GM12891 (cell line): ENCODE results near the gene DHDDS.

Experiments used
- PAX5 ChIP-seq: IDR thresholded peaks from 2 replicates; pipeline ENCODE4 v1.6.1; 2011; ENCODE audit warnings: low read length, moderate library complexity, mild to moderate bottlenecking; ENCODE audit not compliant: insufficient read depth, severe bottlenecking
- POLR2A ChIP-seq: IDR thresholded peaks from 2 replicates; pipeline ENCODE4 v1.6.1; 2011; ENCODE audit warnings: low read depth, low read length, control low read depth
- POLR2AphosphoS5 ChIP-seq: IDR thresholded peaks from 2 replicates; pipeline ENCODE4 v1.6.1; 2011; ENCODE audit warnings: low read depth, low read length, control low read depth
- POU2F2 ChIP-seq: IDR thresholded peaks from 2 replicates; pipeline ENCODE4 v1.6.1; 2011; ENCODE audit warnings: low read depth, mild to moderate bottlenecking, control low read depth, low read length, moderate library complexity
- SPI1 ChIP-seq: IDR thresholded peaks from 2 replicates; pipeline ENCODE4 v1.6.1; 2011; ENCODE audit warnings: low read depth, low read length, control low read depth
- TAF1 ChIP-seq: IDR thresholded peaks from 2 replicates; pipeline ENCODE4 v1.6.1; 2011; ENCODE audit warnings: low read depth, low read length, control low read depth

- TF ChIP-seq POLR2AphosphoS5: no peak
- no peak for TF ChIP-seq POLR2A
- TF ChIP-seq TAF1: no peak
- TF ChIP-seq PAX5: no peak
- no peak for TF ChIP-seq SPI1
- no peak for TF ChIP-seq POU2F2
Observed at GRCh38 chr1:26482921-26483320, 50.8 kb downstream of the DHDDS start.
